ENCODE data around the gene FAM131B.

DNA sequence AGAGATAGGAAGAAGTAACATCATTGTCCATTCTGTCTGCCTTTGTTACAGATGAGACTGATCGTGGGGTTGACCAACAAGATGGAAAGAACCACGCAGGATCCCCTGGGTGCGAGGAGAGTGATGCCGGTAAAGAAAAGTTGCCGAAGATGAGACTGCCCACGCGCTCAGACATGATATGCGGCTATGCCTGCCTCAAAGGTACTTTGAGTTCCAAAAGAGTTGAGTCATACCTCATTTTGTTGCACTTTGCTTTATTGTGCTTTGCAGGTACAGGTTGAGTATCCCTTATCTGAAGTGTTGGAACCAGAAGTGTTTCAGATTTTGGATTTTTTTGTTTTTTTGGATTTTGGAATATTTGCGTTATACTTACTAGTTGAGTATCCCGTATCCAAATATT, 58.8 kb downstream of the FAM131B start:
- TF ChIP-seq, protein P1, sequence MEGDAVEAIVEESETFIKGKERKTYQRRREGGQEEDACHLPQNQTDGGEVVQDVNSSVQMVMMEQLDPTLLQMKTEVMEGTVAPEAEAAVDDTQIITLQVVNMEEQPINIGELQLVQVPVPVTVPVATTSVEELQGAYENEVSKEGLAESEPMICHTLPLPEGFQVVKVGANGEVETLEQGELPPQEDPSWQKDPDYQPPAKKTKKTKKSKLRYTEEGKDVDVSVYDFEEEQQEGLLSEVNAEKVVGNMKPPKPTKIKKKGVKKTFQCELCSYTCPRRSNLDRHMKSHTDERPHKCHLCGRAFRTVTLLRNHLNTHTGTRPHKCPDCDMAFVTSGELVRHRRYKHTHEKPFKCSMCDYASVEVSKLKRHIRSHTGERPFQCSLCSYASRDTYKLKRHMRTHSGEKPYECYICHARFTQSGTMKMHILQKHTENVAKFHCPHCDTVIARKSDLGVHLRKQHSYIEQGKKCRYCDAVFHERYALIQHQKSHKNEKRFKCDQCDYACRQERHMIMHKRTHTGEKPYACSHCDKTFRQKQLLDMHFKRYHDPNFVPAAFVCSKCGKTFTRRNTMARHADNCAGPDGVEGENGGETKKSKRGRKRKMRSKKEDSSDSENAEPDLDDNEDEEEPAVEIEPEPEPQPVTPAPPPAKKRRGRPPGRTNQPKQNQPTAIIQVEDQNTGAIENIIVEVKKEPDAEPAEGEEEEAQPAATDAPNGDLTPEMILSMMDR (IDR thresholded peaks at IDR 0.05; ENCODE audit: low read depth, low read length) = no peak
- TF ChIP-seq POLR2A (IDR thresholded peaks at IDR 0.05; ENCODE audit: extremely low read depth, insufficient read length) (no peak), MYC (IDR thresholded peaks at IDR 0.05; ENCODE audit: low read depth, low read length) (no peak)
- TF ChIP-seq, protein P2, sequence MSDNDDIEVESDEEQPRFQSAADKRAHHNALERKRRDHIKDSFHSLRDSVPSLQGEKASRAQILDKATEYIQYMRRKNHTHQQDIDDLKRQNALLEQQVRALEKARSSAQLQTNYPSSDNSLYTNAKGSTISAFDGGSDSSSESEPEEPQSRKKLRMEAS (IDR thresholded peaks at IDR 0.05; ENCODE audit: low read depth, low read length) = no peak
